ENCODE measurements around the gene ALPK1. TPM values are rescaled to one million over a fixed set of nuclear protein-coding genes. Genes with fewer than 3 reads are reported as not detected.
"Not testable (repeated sequence)": the region's sequence is repeated elsewhere in the genome, so short reads cannot be mapped to it uniquely, and the experiment has no call there.

ALPK1 gene
- total RNA-seq, 4 donors from 2014 or later: 16.5 to 38.1 (median 31.5) TPM

DNA sequence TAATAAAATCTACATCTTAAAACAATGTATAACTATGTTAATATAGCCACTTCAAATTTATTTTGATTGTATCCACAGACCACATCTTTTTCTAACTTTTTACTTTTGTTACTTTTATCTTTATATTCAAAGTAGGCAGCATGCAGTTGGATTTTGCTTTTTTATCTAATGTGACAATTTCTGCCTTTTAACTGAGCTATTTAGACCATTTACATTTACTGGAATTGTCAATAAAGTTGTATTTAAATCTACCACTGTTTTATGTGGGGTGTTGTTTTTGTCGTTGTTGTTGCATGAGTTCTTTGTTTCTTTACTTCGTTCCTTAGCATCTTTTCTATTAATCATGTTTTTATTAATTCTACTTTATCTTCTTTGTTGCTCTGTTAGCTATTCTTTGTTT is 176.8 kb downstream of the ALPK1 start:
- no peaks in the 10 kb centered on the region for H3K27me3 ChIP-seq
- H3K36me3 ChIP-seq: no peaks in the 10 kb centered on the region
- H3K27ac ChIP-seq: no peak overlapping the region
- 96 to 98% methylated on average over 2 of the region's 2 CpGs for WGBS, 2 donors
- no peak overlapping the region for H3K4me3 ChIP-seq
- no peaks in the 10 kb centered on the region for H3K4me1 ChIP-seq
- no peak for TF ChIP-seq POLR2A (IDR thresholded peaks at IDR 0.05)
- no peak for TF ChIP-seq CTCF (IDR thresholded peaks at IDR 0.05)
- no peak for TF ChIP-seq EP300 (IDR thresholded peaks at IDR 0.05)
- no peak for DNase-seq (ENCODE audit: low spot score in 2 of 2)
- H3K9me3 ChIP-seq: no peaks in the 10 kb centered on the region

DNA sequence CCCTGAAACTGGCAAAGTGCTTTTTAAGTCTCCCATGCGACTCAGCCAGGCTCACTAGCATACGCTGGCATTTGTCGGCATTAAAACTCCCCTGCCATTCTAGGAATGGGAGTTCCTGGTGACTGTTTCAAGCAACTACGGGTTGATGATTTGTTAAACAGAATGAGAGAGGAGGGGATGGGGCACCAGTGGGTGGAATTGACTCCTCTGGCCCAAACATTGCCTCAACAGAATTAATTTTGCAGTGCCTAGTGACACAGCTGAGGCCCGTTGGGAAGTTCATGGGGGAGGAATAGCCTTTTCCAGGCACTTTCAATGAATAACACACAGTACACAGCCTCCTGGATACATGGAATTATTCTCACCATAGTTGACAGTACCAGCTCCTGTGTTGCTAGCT is 188.8 kb downstream of the ALPK1 start:
- Histone ChIP-seq H3K27ac (no peak overlapping the region), H3K36me3 (no peaks in the 10 kb centered on the region), H3K4me1 (no peaks in the 10 kb centered on the region), H3K27me3 (no peaks in the 10 kb centered on the region), H3K9me3 (peaks cover 0 to 39% (median 2%) of the 10 kb centered on the region in 4 donors), H3K4me3 (no peak overlapping the region)
- whole genome bisulfite sequencing, 2 donors: 47 to 64% methylated on average over 5 of the region's 5 CpGs
- DNase-seq (ENCODE audit: low spot score in 2 of 2): no peak
- TF ChIP-seq POLR2A (IDR thresholded peaks at IDR 0.05) (no peak), CTCF (IDR thresholded peaks at IDR 0.05) (no peak), EP300 (IDR thresholded peaks at IDR 0.05) (no peak)

- not testable (repeated sequence) for H3K4me3 ChIP-seq; H3K36me3 ChIP-seq; DNase-seq (ENCODE audit: low spot score in 2 of 2); H3K27ac ChIP-seq; H3K4me1 ChIP-seq; H3K27me3 ChIP-seq
- H3K9me3 ChIP-seq: peaks cover 0 to 26% (median 0%) of the 10 kb centered on the region in 4 donors
- WGBS, 2 donors: 91% methylated on average over 3 of the region's 3 CpGs
Observed at GRCh38 chr4:112490808-112491207, 193.6 kb downstream of the ALPK1 start.

Other genes starting within 250 kb of the ALPK1 start
- 1 to 10 TPM; 2.4 to 4.8 (median 2.9) TPM for gene FAM241A, start 151.9 kb upstream of the ALPK1 start, total RNA-seq
- gene AP1AR, start 65.6 kb upstream of the ALPK1 start, total RNA-seq: 10 to 100 TPM; 16.8 to 20.1 (median 19.6) TPM
- gene TIFA, start 11.5 kb upstream of the ALPK1 start, total RNA-seq: 10 to 100 TPM in 1 of 4 donors, 1 to 10 TPM in 3; 2.2 to 12.6 (median 3.7) TPM
- not detected for gene NEUROG2, start 218.8 kb downstream of the ALPK1 start, total RNA-seq

Measured in tibial nerve (tissue), 4 donors.